NT2/D1 (cell line): ENCODE results near the gene COL5A3.

Experiments
- SUZ12 ChIP-seq: IDR thresholded peaks from 2 replicates; pipeline ENCODE4 v1.6.1; 2011; ENCODE audit not compliant: insufficient read length, insufficient read depth; ENCODE audit errors: extremely low read depth
- YY1 ChIP-seq: IDR thresholded peaks from 2 replicates; pipeline ENCODE4 v1.6.1; 2011; ENCODE audit not compliant: insufficient read length, insufficient read depth

DNA sequence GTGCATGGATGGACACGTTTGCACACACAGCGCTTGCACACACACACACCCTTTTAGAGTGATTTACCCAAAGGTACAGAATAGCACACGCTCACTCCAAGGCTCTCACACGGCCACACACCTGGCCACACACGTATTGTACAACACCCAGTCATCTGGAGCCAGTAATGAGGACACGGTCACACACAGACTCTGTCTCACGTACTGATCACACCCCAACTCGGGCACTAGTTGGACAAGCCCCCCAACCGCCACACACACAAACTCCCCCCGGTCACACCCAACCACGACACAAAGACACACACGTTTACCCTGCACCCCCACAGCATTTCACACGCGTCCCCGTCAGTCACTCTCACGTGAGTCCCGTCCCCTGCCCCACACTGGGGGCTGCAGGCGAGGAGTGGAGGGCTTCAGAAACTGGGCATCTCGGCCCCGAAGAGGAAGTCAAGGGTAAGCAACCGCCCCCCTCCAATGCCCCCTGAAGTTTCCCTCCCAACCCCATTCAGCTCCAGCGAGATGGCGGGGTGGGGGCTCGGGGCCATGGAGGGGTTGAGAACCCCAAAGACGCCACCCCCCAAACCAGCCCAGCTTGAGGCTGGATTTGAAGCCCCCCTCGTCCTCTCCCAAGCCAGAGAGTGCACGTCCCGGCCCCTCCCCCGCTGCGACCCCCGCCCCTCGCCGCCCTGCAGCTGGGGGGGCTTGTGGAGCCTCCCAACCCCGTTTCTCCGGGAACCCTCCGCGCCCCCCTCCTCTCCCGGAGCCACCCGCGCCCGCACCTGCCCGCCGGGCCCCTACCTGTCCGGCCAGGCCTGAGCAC lies 74.6 kb downstream of the COL5A3 start:
- TF ChIP-seq YY1, result no peak
- TF ChIP-seq SUZ12, result no peak
